ENCODE data around the gene PBX3.
"Not testable (repeated sequence)": the region's sequence is repeated elsewhere in the genome, so short reads cannot be mapped to it uniquely, and the experiment has no call there.

Gene PBX3

DNA sequence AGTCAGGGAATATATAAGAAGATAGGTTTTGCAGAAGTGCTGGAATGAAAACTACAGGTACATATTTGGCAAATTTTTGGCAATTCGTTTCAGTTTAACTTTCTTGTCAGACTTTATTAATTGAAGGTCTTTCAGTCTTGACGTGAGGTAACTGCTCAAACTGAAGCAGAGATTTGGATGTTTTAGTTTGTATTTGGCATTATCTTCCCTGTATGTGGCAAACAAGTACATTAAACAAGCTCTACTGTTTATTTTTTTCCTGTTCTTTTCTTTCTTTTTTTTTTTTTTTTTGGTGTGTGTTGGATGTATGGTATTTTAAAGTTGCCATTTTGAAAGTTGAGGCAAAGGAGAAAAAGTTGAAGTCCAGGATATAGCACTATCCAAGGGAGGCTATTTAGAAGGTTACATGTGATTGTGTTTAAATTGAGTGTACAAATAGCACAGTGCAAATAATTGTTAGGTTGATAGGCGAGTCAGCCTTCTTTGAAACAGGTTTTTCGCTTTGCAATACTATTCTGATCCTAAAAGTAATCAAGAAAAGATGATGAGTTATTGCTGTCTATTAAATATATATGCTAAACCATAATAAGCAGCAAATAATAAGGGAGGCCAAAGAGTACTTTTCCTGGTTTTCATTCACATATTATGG lies 2.2 kb downstream of the PBX3 start:
- ATAC-seq, result no peak

DNA sequence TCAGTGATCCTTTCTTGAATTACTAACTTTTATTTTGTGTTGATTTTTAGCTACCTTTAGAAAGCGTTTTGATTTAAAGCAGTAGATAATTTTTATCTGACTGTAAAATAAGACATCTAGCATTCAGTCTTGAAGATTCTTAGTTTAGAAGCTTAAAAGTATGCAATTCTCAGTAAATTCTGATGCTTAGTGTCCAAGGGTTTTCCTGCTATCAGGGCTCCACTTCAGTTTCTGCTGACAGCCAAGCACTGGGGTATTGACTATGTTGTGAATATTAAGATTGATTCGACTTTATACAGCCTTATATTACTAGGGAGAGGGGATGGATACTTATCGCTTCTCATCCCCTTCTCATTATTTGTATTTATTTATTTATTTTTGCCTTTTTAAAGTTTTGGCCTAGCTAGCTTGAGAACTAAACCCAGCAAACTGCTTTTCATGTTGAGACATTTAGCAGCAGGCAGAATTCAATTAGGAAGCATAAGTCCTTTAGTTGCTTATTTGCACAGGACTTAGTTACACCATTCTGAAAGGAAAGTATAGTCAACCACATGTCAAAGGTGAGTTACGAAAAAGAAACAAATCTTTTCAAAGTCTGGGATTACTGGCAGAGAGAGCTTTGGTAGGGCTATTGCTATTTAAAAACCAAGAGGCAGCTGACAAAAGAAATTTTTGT lies 2.9 kb downstream of the PBX3 start:
- no peak for ATAC-seq

DNA sequence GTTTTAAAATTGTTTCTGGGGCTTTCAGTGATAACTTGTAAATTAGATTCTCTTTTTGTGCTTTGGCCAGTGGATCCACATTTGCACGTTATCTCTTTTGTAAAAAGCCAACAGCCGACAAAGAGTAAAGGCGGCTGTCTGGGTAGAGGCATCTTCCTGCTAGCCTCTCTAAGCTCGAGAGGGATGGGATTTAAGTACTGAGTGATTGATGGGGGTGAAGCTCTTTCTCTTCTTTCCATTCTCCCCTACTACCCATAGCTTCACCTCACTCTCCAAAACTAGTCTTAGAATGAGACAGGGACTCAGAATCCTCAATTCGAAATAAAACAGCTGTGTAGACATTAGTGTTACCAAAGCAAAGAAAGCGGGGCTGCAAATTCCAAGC lies 3.4 kb downstream of the PBX3 start:
- no peak for ATAC-seq

DNA sequence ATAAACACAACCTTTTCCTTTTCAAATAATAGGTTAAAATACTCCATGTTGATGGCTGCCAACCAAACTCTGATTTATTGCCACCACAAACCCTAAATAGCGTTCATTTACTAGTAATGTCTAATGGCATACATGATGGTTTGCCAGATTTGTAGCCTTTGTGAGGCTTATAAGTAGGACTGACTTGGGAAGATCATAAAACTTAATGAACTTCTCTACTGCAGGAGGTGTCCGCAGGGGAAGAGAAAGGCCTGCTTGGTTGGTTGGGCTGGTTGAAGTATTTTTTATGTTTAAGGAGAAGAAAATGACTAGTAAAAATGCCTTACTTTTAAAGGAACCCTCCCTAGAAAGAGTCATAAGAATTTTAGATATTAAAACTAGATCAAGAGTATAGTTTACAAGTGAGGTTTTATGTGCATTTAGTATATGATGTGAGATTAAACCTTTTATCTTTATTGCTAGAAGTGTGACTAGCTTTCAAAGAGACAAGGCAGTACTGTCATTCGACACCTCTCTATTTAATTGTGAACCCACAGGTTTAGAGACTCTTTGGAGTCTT lies 5.0 kb downstream of the PBX3 start:
- no peak for ATAC-seq

DNA sequence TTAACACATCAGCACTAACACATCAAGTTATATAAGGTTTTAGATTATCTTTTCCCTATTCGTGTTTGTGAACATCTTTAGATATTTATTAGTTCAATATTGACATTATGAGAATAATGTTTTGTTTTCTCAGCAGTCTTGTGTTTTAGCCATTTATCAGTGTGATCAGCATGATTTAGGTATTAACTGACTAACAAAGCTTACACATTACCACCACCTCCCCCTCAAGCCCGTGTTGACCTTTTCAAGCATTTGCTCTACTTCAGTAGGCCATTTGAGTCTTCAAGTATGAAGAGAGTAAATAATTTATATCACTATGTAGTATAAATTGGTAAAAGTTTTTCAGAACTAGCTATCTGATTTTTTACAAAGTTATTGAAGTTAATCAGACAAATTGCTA lies 6.9 kb downstream of the PBX3 start:
- ATAC-seq, result no peak

DNA sequence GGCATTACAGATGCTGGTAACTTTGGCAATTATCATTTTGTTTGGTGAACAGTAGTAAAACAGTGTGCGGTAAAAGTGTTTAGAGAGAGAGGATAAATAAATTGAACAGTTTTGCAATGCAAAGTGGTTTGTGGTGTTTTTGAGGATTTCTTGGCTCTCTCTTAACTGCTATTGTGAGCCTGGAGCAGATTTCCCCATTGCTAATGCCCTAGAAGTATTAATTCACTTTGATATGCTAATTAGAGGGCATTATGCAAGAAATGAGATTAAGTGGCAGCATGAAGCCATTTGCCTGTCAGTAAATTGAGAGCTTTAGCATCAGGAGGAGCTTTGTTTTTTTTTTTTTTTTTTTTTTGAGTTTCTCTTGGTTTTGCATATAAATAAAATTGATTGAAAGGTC lies 8.2 kb downstream of the PBX3 start:
- no peak for ATAC-seq

DNA sequence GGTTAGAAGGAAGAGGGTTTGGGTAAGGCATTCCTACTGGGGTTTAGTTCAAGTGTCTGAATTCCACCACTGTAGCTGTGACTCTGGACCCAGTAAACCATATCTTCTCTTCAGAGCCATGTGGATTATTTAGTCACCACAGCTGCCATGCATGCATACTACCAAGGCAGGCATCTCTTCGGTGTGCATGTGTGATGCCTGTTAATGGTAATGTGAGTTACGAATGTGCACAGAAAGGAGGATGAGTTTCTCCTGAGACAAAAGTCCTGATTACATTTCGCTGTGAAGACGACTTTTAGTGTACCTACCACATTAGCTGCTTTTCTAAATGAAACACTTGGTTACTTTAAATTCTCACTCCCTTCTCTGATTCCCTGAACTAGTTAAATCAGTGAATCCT lies 9.3 kb downstream of the PBX3 start:
- ATAC-seq, result no peak

DNA sequence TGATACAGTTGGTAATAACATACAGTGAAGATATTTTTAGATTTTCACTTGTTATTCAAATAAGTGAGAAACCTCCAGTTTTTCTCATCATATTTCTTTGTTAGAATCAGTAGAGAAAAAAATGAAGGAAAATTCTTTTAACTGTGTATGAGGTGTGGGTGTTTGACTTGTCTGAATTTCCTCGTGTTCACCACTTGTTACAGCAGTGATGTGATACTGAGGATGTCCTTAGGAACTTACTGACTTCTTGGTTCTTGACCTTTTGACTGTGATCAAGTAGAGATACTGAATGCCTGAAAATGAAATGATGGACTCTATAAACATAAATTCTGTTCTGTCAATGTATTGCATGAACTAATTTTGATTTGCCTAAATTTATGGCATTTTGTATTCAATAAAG lies 10.7 kb downstream of the PBX3 start:
- ATAC-seq, result no peak

DNA sequence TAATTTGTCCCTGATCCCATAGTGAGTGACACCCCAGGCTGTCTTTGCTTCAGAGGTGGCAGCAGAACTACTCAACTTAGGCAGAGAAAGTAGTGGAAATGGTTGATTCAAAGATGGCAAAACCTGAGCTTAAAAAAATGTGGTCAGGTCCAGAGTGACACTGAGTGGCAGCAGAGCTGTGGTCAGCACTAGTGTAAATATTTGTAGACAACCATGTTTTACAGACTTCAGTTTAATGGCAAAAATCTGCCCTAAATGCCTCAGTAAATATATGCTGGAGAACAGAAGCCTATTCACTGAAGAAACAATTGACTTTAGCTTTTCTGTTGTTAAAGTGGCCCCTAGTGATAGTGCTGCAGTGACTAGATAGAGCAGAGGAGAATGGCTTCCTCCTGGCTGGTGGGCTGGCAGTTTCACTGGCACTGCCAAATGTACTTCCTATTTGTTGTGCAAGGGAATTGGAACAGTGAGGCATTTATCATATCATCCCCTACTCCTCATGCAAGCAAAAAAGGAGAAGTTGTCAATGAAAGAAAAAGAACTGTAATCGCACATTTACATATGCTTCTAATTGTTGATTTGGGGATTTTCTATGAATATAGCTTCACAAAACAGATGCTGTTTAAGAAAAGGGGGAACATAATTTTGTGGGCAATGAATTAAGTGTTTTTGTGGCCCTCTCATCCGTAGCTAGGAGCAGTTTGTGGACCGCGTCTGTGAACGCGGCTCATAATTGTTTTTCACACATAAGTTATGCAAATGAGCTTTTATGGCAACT lies 12.0 kb downstream of the PBX3 start:
- no peak for ATAC-seq

DNA sequence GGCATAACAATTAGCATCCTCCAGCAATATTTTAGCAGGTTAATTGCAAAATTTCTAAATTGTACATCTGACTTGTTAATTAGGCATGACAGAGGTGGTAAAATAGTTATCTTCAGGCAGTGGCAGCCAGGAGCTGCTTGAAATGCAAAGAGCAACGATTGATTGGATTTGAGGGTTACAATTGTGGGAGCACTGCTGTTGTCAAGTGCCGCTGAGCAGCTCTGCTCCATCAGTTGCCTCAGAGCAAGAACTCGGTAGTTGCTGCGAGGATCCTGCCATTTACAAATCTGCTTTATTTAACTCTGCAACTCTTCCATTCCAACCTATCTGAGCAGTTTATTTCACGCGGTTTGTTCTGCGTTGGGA lies 12.6 kb downstream of the PBX3 start:
- no peak for ATAC-seq

DNA sequence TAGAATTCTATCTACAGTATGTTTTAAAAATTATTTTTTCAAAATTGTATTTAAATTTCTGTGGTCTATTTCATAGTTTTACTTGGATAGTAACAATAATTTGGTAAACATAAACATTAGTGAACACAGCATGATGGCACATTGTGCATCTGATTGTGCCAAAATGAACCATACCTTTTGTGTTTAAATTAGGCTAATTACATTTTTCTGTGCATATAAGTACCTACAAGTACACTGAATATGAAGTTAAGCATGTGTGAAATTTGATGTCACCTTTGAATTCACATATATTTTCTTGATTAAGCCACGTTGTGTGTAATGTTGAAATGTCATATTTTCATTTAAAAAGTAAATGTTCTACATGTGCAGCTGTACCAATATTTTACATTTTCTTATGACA lies 13.4 kb downstream of the PBX3 start:
- ATAC-seq, result no peak

DNA sequence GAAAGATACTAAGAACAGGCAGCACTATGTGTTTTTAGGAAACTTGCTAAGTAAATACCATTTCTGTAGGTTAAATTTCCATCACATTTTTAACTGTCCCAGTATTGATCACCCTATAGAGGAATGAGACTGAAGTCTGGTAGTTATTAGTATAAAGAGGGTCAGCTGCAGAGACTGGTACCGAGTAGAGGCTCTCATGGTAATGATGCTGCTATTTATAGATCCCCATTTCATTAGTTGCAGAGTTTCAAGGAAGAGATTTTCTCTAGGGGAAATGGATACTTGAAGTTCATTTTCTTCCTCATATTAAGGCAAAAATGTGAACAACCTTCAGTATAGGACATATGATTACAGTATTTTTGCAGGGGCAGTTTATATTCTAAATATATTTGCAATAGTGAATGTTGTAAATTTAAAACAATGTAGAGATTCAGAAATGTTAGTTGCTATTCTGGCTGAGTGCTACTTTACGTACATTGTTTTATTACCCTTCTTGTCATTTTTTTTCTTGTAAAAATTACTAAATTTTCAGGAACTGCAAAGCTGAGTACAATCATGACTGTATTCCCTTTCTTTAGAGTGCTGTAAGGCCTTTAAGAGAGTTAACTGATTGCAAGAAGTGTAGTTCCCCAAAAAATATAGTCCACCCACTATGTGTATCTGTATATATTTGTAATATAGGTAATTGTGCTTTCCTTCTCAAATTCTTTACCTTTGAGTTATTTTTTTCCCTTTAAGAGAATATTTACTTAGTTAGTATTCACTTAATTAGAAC lies 14.7 kb downstream of the PBX3 start:
- no peak for ATAC-seq

DNA sequence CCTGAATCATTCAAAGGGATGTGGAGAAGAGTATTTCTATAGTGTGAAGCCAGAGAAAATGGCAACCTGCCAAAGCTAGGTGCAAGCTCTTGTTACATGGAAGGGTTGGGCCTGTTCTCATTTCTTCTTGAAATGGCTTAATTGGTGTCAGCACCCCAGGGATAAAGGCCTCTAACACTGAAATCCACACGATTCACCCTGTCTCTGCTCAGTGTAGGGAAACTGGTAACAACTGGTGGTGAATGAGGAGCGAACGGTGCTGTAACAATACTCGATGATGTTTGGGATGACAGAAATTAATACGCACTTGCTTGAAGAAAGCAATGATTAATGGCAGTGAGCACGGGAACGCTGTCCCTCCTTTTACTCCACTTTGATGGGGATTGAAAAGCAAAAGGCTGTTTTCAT lies 16.2 kb downstream of the PBX3 start:
- ATAC-seq, result no peak

DNA sequence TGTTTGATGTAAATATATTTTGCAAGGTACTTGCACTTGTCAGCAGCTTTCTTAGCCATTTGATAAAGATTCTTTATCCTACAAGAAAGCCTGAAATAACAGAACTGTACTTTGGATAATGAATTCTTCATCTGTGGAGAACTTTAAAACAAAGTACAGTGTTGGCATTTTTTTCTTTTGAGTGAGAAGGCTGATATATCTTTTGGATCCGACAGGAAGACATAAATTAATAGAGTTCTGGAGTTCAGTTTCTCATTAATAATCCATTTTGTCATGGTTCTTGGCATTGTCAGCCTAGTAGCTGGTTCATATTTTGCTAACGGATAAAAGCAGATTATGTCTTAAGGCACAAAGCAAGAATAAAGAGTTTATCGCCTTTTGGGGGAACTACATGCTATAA lies 17.0 kb downstream of the PBX3 start:
- ATAC-seq, result no peak

DNA sequence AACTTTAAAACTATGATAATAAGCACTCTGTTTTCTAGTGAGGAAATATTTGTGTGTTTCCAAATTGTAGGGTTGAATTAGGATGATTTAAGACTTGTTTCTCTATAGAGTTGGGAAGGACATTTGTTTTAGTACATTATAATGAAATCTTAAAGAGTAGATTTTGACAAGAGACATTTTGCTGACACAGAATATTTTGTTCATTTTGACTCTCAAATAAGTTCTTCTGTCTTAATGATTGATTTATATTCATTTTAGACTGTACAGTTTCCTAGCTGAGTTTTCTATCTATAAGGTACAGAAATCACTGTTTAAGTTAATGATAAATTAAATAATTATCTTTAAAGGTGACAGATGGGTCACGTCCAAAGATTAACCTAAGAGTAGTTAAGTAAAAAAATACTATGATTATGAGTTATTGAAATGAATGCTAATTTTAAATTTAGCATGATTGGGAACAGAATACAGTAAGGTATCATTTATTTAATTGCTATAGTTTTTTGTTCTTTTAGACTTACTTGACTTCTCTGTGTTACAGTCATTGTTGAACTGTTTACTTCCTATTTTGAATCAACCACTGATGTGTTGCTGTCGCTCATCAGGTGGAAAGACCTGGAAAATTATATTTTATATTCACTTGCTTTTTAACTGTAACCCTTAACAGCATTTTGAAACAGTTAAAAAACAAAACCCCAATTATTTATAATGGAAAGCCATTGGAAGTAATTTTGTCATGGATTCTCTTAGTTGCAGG lies 19.5 kb downstream of the PBX3 start:
- no peak for ATAC-seq

DNA sequence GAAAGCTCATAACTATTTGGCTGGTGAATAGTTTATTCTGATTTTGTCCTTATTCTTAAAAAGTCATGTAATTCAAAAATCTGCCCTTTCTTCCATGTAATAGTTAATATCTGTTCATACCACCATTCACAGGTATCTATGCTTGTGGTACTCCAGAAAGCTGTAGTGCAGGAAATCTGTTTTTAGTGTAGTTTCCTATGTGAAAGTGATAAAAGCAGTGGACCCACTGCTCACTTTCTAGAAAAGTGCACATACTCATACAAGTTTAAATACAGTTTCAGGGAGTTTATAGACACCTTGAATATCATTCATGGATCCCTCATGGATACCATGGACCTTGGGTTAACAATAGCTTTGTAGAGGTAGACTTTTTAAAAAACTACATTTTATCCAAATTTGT lies 20.2 kb downstream of the PBX3 start:
- no peak for ATAC-seq

DNA sequence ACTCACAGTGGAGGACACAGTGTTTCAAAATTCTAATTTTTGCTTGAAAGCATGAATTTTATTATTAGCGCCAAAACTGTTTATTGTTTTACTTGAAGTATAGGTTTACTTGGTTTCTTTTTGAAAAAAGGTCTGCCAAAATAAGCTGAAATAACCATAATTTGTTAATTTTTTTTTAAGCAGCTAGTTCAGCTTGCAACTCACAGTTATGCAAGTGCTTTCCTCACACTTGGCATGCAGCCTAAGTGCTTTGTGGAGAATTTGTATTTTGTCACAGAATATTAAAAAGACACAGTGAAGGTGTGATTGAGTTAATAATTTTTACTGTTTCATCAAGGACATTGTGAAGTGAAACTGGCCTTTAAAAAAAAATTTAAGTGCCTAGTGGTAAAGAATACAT lies 21.6 kb downstream of the PBX3 start:
- ATAC-seq, result no peak

DNA sequence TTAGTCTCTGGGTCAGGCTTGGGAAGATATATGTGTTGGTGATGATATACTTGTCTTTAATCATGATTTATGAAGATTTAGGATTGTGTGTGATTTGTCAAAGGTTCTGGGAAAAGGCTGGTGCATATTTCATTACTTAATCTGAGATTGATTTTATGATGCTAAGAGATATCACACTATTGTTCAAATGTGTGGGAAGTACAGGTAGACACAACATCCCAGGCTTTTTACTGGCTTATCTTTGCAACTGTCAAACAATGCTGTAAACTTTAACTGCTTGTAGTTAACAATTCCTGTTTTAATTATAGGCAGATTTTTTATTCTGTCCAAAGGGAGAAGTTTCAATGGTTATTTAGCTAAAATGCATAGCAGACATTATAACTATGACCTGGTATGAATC lies 23.9 kb downstream of the PBX3 start:
- no peak for ATAC-seq

DNA sequence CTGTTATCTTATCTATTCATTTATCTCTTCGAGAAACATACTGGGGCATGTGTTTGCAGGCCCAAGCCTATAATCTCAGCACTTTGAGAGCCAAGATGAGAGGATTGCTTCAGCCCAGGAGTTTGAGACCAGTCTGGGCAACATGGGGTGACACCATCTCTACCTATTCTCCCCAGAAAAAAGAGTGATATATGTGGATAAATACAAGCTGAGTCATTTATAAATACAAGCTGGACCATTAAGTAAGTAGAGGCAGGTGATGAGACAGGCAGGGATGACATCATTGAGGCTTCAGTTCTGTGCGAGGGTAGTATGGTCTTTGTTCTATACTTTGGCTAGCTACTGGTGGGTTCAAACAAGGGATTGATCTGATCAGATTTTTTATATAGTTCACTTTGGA lies 25.6 kb downstream of the PBX3 start:
- ATAC-seq, result no peak

DNA sequence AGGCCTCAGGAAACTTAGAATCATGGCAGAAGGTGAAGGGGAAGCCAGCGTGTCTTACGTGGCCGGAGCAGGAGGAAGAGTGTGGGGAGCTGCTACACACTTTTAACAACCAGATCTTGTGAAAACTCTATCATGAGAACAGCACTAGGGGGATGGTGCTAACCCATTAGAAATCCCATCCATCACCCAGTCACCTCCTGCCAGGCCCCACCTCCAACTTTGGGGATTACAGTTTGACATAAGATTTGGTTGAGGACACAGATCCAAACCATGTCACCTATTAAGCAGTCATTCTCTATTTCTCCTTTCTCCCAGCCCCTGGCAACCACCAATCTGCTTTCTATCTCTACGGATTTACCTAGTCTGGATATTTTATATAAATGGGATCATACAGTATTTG lies 26.9 kb downstream of the PBX3 start:
- ATAC-seq, result no peak

DNA sequence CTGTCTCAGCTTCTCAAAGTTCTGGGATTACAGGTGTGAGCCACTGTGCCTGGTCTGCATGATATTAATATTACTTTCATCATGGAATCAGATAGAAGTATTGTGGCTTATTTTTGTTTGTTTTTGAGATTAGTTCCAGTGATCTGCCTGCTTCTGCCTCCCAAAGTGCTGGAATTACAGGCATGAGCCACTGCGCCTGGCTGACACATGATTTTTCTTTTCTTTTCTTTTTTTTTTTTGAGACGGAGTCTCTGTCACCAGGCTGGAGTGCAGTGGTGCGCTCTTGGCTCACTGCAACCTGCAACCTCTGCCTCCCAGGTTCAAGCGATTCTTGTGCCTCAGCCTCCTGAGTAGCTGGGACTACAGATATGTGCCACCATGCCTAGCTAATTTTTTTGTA lies 29.6 kb downstream of the PBX3 start:
- not testable (repeated sequence) for ATAC-seq

DNA sequence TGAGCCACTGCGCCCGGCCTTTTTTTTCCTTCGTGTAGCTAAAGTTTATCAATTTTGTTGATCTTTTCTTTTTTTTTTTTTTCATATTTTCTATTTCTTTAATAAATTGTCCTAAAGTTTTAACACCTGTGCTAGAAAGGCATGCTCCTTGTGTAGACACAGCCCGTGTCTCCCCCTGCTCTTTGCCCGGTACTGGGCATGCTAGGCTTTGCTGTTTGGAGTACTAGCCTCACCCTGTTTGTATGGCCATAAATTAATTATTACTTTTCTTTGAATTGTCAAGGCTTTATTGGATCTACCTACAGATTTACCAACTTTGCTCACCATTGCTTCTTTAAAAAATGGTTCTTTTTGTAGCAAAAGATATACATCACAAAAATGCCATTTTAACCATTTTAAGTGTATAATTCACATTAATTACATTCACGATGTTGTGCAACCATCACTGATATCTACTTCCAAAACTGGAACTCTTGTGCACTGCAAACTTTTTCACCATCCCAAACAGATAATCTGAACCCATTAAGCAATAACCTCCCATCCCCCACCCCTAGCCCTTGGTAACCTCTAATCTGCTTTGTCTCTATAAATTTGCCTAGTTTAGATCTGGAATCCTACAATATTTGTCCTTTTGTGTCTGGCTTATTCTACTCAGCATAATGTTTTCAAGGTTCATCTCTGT lies 31.5 kb downstream of the PBX3 start:
- ATAC-seq, result not testable (repeated sequence)

Data from activated CD4-positive, CD25-positive, alpha-beta regulatory T cell treated with anti-CD3 and anti-CD28 coated beads, Interleukin-2, amount 50 U/mL, for 24 hours (primary cell).